GM12878 (cell line): ENCODE results near the gene HSPB6. TPM values are rescaled to one million over a fixed set of nuclear protein-coding genes. Genes with fewer than 3 reads are reported as not detected.

Source experiments
- ATAC-seq: fragments of 200-7000 bp; cut with Tn5 transposase; 3 replicates; pipeline ENCODE4 v1.9.1; 2020; ENCODE audit warnings: mild to moderate bottlenecking, moderate library complexity
- BruUV-seq: library from RNA; stranded (reverse); fragments of 400-500 nt; replicated peaks from 2 replicates; lab custom pipeline; 2021; lab: Mats Ljungman, UMichigan
- CTCF ChIA-PET: fragments of 300-600 bp; sonication (Branson Sonifier 250); formaldehyde crosslinking; extraction: SDS; loops from one replicate; lab custom pipeline; 2021; ENCODE audit warnings: inconsistent platforms; lab: Yijun Ruan, JAX
- POLR2A ChIA-PET: fragments of 350-600 bp; formaldehyde crosslinking; extraction: SDS; loops from one replicate; lab custom pipeline; 2021; ENCODE audit warnings: inconsistent platforms; lab: Charles Lee
- RAD21 ChIA-PET: fragments of 300-600 bp; sonication (Branson Sonifier 250); formaldehyde crosslinking; loops from one replicate; lab custom pipeline; 2023; ENCODE audit warnings: antibody characterized with exemption; ENCODE audit not compliant: unreplicated experiment; lab: Charles Lee
- SMC1A ChIA-PET: fragments of 300-600 bp; sonication (Branson Sonifier 250); formaldehyde crosslinking; loops from one replicate; lab custom pipeline; 2023; ENCODE audit not compliant: unreplicated experiment, uncharacterized antibody; lab: Charles Lee
- DNase-seq: peaks from one replicate; pipeline ENCODE4 v3.0.0-alpha.2; 2011; ENCODE audit warnings: low read depth, low spot score
- FAIRE-seq: peaks from 3 replicates; lab custom pipeline; 2011; peaks lifted over from hg19 to GRCh38; lab: Jason Lieb, UNC
- H2AFZ ChIP-seq: 2 replicates; pipeline ENCODE4 v1.6.0; 2011; ENCODE audit warnings: low read depth, low read length, control low read depth; ENCODE audit not compliant: control insufficient read depth
- H3K27ac ChIP-seq: 2 replicates; pipeline ENCODE4 v1.5.1; 2011; ENCODE audit warnings: control low read depth; ENCODE audit not compliant: control insufficient read depth, insufficient read depth
- H3K27me3 ChIP-seq, 2 experiments: replicated peaks in 1 of 2; 2 replicates each; pipeline versions ENCODE4 v1.6.0 to v1.6.1; 2011; ENCODE audit warnings: low read length in 1 of 2; ENCODE audit not compliant: control insufficient read depth in 2 of 2, insufficient read depth in 2 of 2
- H3K36me3 ChIP-seq, 2 experiments: 2 replicates each; pipeline ENCODE4 v1.5.1; 2011; ENCODE audit warnings: low read length in 1 of 2; ENCODE audit not compliant: control insufficient read depth in 2 of 2, insufficient read depth in 2 of 2
- H3K4me1 ChIP-seq: 2 replicates; pipeline ENCODE4 v1.6.1; 2011; ENCODE audit warnings: mild to moderate bottlenecking, low read length, moderate library complexity, mixed read lengths; ENCODE audit not compliant: control insufficient read depth, insufficient read depth
- H3K4me2 ChIP-seq: 2 replicates; pipeline ENCODE4 v1.6.0; 2011; ENCODE audit warnings: control low read depth; ENCODE audit not compliant: control insufficient read depth, insufficient read depth
- H3K4me3 ChIP-seq: fragments of 200-600 bp; sonication (generic); 2 replicates; pipeline ENCODE4 v1.5.1; 2016
- H3K79me2 ChIP-seq: 2 replicates; pipeline ENCODE4 v1.6.0; 2011; ENCODE audit warnings: low read length; ENCODE audit not compliant: control insufficient read depth, insufficient read depth
- H3K9ac ChIP-seq: 2 replicates; pipeline ENCODE4 v1.8.0; 2011; ENCODE audit warnings: low read length, control low read depth, mixed read lengths; ENCODE audit not compliant: control insufficient read depth, insufficient read depth
- H3K9me3 ChIP-seq: replicated peaks from 3 replicates; pipeline ENCODE4 v1.5.1; 2011; ENCODE audit warnings: mild to moderate bottlenecking, low read length; ENCODE audit not compliant: control insufficient read depth, insufficient read depth
- H4K20me1 ChIP-seq: 2 replicates; pipeline ENCODE4 v1.6.0; 2011; ENCODE audit not compliant: control insufficient read depth, insufficient read depth
- BCLAF1 ChIP-seq: fragments of 450-650 bp; IDR thresholded peaks from 2 replicates; pipeline ENCODE4 v1.6.1; 2017; ENCODE audit warnings: antibody characterized with exemption, mild to moderate bottlenecking, moderate library complexity
- CBFB ChIP-seq: IDR thresholded peaks from 2 replicates; pipeline ENCODE4 v1.6.1; 2016; ENCODE audit warnings: antibody characterized with exemption, low read depth
- E4F1 ChIP-seq: fragments of 450-650 bp; IDR thresholded peaks from 2 replicates; pipeline ENCODE4 v1.6.1; 2018; ENCODE audit warnings: borderline replicate concordance, mild to moderate bottlenecking; ENCODE audit not compliant: partially characterized antibody
- EZH2 ChIP-seq: IDR thresholded peaks from 2 replicates; pipeline ENCODE4 v1.6.1; 2012; ENCODE audit warnings: low read depth, mild to moderate bottlenecking, control low read depth, inconsistent platforms, low read length, borderline replicate concordance; ENCODE audit not compliant: control insufficient read depth
- MYB ChIP-seq: fragments of 150-350 bp; IDR thresholded peaks from 2 replicates; pipeline ENCODE4 v1.6.1; 2014; ENCODE audit warnings: mild to moderate bottlenecking, low read depth, low read length, borderline replicate concordance
- NBN ChIP-seq: fragments of 450-650 bp; IDR thresholded peaks from 2 replicates; pipeline ENCODE4 v1.6.1; 2016
- NFYA ChIP-seq: IDR thresholded peaks from 2 replicates; pipeline ENCODE4 v1.6.1; 2011; ENCODE audit warnings: low read depth, mild to moderate bottlenecking, low read length, improper control_type of control experiment, borderline replicate concordance
- POLR2AphosphoS5 ChIP-seq: IDR thresholded peaks from 2 replicates; pipeline ENCODE4 v1.6.1; 2011; ENCODE audit warnings: mild to moderate bottlenecking, low read length, inconsistent platforms
- SIX5 ChIP-seq: IDR thresholded peaks from 2 replicates; pipeline ENCODE4 v1.6.1; 2011; ENCODE audit warnings: mild to moderate bottlenecking, low read depth, low read length, moderate library complexity; ENCODE audit not compliant: severe bottlenecking
- SP1 ChIP-seq: IDR thresholded peaks from one replicate; pipeline ENCODE4 v1.6.1; 2011; ENCODE audit warnings: low read depth, low read length
- STAT1 ChIP-seq: fragments of 450-650 bp; conservative IDR thresholded peaks from 2 replicates; pipeline ENCODE4 v1.6.1; 2014; ENCODE audit warnings: antibody characterized with exemption, mild to moderate bottlenecking
- WGBS: methylation state at CpG from one replicate; pipeline ENCODE4 v1.1.6; 2016; ENCODE audit warnings: low lambda C conversion rate; ENCODE audit not compliant: insufficient replicate concordance, insufficient coverage; ENCODE audit errors: missing lambda C conversion rate; 5-methylcytosine and 5-hydroxymethylcytosine counted together
- in situ Hi-C: fragments of 300-500 bp; cut with MboI; formaldehyde crosslinking; loops from 9 replicates; pipeline ENCODE4 v1.14.3; 2018; ENCODE audit warnings: mixed read lengths
- intact Hi-C: fragments of 100-400 bp; cut with micrococcal nuclease; formaldehyde crosslinking; loops from one replicate; pipeline ENCODE4 v1.14.2; 2022; ENCODE audit not compliant: unreplicated experiment
- polyA plus RNA-seq, 11 experiments: library from polyadenylated mRNA; depleted of rRNA in 4 of 11; unstranded in 6 of 11; stranded (reverse) in 5 of 11; fragments of >200 nt; fragmentation: Nextera tagmentation in 4 of 11; fragmentation: Illumina TruSeq in 1 of 11; extraction: Ambion mirVana in 4 of 11; extraction: Trizol in 1 of 11; gene quantifications; 1 replicate in 1 of 11; 2 replicates in 10 of 11; pipeline versions ENCODE4 v1.2.1 to v1.2.3, GENCODE V29; 2011 to 2016; ENCODE audit warnings: inconsistent platforms in 2 of 11, missing spikeins in 2 of 11, low read depth in 1 of 11
- total RNA-seq, 4 experiments: library from RNA; depleted of rRNA in 3 of 4; stranded (reverse); fragments of >200 nt in 3 of 4; fragmentation: Illumina TruSeq in 1 of 4; extraction: Trizol in 1 of 4; gene quantifications; 2 replicates each; pipeline versions ENCODE4 v1.2.1 to v1.2.3, GENCODE V29; 2013 to 2021
- TF ChIP-seq, protein P1 (sequence below): fragments of 450-650 bp; IDR thresholded peaks from 2 replicates; pipeline ENCODE4 v1.6.1; 2017; ENCODE audit warnings: mild to moderate bottlenecking

Gene HSPB6
- total and polyA plus RNA-seq, 10 of the 15 experiments (the other 5 are each of a cell fraction or from before 2014, with no cell fraction given): 0.09 to 1.6 (median 0.36) TPM; not detected in 4

DNA sequence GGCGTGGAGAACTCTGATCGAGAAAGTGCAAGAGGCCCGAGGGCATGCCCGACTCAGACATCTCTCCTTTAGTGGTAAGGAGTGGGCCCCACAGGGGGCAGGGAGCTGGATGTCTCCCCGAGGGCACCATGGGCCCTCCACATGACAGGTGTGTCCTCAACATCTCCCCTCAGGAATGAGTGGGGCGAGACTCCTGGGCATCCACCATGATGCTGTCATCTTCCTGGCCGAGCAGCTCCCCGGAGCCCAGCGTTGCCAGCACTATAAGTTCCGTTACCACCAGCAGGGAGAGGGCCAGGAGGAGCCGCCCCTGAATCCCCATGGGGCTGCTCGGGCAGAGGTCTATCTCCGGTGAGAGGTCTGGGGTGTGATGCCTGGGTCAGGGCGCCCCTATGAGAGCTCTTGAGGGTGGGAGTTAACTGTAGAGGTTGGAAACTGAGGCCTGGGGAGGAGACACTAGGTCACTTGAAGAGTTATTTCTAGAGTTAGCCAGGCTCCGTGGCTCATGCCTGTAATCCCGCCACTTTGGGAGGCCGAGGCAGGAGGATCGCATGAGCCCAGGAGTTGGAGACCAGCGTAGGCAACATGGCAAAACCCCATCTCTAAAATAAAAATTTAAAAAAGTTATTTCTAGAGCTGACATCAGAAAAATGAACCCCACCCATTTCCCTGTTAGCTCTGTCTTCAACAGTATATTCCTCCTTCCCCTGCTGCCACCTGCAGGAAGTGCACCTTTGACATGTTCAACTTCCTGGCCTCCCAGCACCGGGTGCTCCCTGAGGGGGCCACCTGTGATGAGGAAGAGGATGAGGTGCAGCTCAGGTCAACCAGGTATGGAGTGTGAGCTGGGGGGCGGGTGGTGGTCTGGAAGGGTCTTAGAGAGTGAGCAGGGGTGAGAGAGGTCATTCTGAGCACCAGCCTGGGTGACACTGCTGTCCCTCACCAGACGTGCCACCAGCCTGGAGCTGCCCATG is 19.6 kb downstream of the HSPB6 start (continued):
- TF ChIP-seq BCLAF1 (no peak), NBN (no peak), EZH2 (no peak)

- no peak overlapping the region for H3K4me3 ChIP-seq
- FAIRE-seq: no peak
- no peak overlapping the region for H3K27ac ChIP-seq
- no peak overlapping the region for H3K4me2 ChIP-seq
- H2AFZ ChIP-seq: no peak overlapping the region
- H3K9ac ChIP-seq: no peak overlapping the region
- peaks cover 16 to 50% of the 10 kb centered on the region in 2 experiments; a peak in 3 of 4 replicates for H3K36me3 ChIP-seq
- intact Hi-C loops: no loop called here
- no peak for ATAC-seq
- SMC1A ChIA-PET: no interaction called here
- CTCF ChIA-PET: no interaction called here
- in situ Hi-C loops: no loop called here
- no peak for DNase-seq
- H3K4me1 ChIP-seq: no peaks in the 10 kb centered on the region
- POLR2A ChIA-PET: no interaction called here
- H3K79me2 ChIP-seq: no peaks in the 10 kb centered on the region
- no peaks in the 10 kb centered on the region for H4K20me1 ChIP-seq
- RAD21 ChIA-PET: no interaction called here
- TF ChIP-seq POLR2AphosphoS5 (no peak; the same call in 1 of the 2 replicates), NFYA (no peak), CBFB (no peak), MYB (no peak), NBN (no peak), E4F1 (no peak), EZH2 (no peak), SIX5 (no peak), SP1 (no peak), STAT1 (no peak)
- TF ChIP-seq, protein P1, sequence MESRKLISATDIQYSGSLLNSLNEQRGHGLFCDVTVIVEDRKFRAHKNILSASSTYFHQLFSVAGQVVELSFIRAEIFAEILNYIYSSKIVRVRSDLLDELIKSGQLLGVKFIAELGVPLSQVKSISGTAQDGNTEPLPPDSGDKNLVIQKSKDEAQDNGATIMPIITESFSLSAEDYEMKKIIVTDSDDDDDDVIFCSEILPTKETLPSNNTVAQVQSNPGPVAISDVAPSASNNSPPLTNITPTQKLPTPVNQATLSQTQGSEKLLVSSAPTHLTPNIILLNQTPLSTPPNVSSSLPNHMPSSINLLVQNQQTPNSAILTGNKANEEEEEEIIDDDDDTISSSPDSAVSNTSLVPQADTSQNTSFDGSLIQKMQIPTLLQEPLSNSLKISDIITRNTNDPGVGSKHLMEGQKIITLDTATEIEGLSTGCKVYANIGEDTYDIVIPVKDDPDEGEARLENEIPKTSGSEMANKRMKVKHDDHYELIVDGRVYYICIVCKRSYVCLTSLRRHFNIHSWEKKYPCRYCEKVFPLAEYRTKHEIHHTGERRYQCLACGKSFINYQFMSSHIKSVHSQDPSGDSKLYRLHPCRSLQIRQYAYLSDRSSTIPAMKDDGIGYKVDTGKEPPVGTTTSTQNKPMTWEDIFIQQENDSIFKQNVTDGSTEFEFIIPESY: no peak
- TF ChIP-seq, all 136 proteins: peak for 0
- Histone ChIP-seq H3K9me3 (no peaks in the 10 kb centered on the region), H3K27me3 (no peaks in the 10 kb centered on the region)
- no TSS peak for BruUV-seq
- 66% methylated on average over 5 of the region's 5 CpGs for WGBS
Measured at GRCh38 chr19:35734889-35735288, 21.9 kb downstream of the HSPB6 start.
